Measurements from ENCODE around the gene SAMSN1.
"Not testable (repeated sequence)": the region's sequence is repeated elsewhere in the genome, so short reads cannot be mapped to it uniquely, and the experiment has no call there.

Gene SAMSN1

DNA sequence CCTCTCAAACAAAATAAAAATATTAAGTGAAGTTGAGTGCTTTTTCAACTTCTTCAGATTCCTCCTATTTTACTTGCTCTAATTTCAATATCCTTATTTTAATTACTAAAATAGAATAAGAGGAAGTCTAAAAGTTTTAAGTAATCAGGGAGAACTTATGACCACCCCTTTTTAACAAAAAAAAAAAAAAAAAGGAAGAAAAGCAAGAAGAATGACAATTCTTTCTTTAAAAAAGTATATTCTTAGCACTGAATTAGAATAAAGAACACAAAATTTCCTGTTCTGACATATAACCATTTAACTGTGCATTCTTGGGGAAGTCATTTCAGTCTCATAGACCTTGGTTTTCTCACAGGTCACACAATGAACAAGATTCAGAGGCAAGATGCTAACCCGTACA is 46.8 kb downstream of the SAMSN1 start:
- Histone ChIP-seq H3K36me3 (ENCODE audit: control insufficient read depth, insufficient read depth, low read length) (no peaks in the 10 kb centered on the region), H3K9ac (ENCODE audit: low read length) (no peak overlapping the region)

DNA sequence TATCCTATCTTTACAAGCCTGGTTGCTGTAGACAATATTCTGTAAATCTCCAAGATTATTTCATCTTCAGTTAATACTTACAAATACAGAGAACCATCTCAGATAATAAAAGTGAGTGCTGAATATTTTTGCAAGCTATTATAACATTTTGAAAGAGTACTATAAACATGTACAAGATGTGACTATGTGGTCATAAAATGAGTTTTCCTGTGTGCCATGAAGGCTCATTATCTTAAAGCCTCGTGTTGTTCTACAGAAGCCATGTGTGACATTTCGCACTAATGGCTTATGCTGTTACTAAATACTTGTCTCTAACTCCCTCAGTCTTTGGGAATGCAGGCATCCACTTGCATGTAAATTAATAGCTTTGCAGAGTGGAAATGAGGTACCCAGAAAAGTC is 48.3 kb downstream of the SAMSN1 start:
- H3K36me3 ChIP-seq (ENCODE audit: control insufficient read depth, insufficient read depth, low read length): no peaks in the 10 kb centered on the region
- no peaks in the 10 kb centered on the region for H3K4me1 ChIP-seq (ENCODE audit: control insufficient read depth, insufficient read depth, low read length)
- no peaks in the 10 kb centered on the region for H3K9me3 ChIP-seq (ENCODE audit: control insufficient read depth, insufficient read depth, low read depth, low read length)
- H3K4me3 ChIP-seq (ENCODE audit: low read depth, low read length): no peak overlapping the region
- H3K27me3 ChIP-seq (ENCODE audit: control insufficient read depth, insufficient read depth, low read length): no peaks in the 10 kb centered on the region
- H3K27ac ChIP-seq (ENCODE audit: low read depth, low read length): no peak overlapping the region
- no peak overlapping the region for H3K9ac ChIP-seq (ENCODE audit: low read length)

More for the DNA sequence above, 46.8 kb downstream of the SAMSN1 start:
- H3K27me3 ChIP-seq (ENCODE audit: control insufficient read depth, insufficient read depth, low read length): no peaks in the 10 kb centered on the region
- H3K9me3 ChIP-seq (ENCODE audit: control insufficient read depth, insufficient read depth, low read depth, low read length): no peaks in the 10 kb centered on the region
- H3K4me3 ChIP-seq (ENCODE audit: low read depth, low read length): no peak overlapping the region
- H3K27ac ChIP-seq (ENCODE audit: low read depth, low read length): no peak overlapping the region
- no peaks in the 10 kb centered on the region for H3K4me1 ChIP-seq (ENCODE audit: control insufficient read depth, insufficient read depth, low read length)

DNA sequence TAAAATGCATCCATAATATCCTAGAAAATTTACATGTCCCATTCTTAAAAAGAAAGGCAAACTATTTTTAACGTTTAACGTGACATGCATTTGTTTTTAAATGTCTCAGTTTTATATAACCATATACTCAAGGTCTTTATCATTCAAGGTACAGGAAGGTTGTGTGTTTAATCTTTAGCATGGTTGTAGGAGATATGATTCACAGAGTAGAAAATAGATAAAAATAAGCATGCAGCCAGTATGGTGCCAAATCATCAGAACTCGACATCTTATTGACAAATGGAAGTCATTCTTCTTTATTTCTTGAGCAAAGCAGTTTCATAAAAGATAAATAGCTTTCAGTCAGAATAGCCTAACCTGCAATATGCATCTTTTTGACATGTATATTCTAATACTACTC is 51.0 kb downstream of the SAMSN1 start:
- Histone ChIP-seq H3K4me1 (ENCODE audit: control insufficient read depth, insufficient read depth, low read length) (no peaks in the 10 kb centered on the region), H3K4me3 (ENCODE audit: low read depth, low read length) (no peak overlapping the region), H3K9me3 (ENCODE audit: control insufficient read depth, insufficient read depth, low read depth, low read length) (no peaks in the 10 kb centered on the region), H3K27me3 (ENCODE audit: control insufficient read depth, insufficient read depth, low read length) (no peaks in the 10 kb centered on the region), H3K9ac (ENCODE audit: low read length) (no peak overlapping the region), H3K27ac (ENCODE audit: low read depth, low read length) (no peak overlapping the region), H3K36me3 (ENCODE audit: control insufficient read depth, insufficient read depth, low read length) (no peaks in the 10 kb centered on the region)

DNA sequence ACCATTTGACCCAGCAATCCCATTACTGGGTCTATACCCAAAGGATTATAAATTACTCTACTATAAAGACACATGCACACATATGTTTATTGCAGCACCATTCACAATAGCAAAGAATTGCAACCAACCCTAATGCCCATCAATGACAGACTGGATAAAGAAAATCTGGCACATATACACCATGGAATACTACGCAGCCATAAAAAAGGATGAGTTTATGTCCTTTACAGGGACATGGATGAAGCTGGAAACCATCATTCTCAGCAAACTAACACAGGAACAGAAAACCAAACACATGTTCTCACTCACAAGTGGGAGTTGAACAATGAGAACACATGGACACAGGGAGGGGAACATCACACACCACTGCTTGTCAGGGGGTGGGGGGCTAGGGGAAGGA is 51.9 kb downstream of the SAMSN1 start:
- H3K4me1 ChIP-seq (ENCODE audit: control insufficient read depth, insufficient read depth, low read length); H3K27ac ChIP-seq (ENCODE audit: low read depth, low read length); H3K9ac ChIP-seq (ENCODE audit: low read length); H3K36me3 ChIP-seq (ENCODE audit: control insufficient read depth, insufficient read depth, low read length); H3K9me3 ChIP-seq (ENCODE audit: control insufficient read depth, insufficient read depth, low read depth, low read length); H3K27me3 ChIP-seq (ENCODE audit: control insufficient read depth, insufficient read depth, low read length); H3K4me3 ChIP-seq (ENCODE audit: low read depth, low read length): not testable (repeated sequence)

DNA sequence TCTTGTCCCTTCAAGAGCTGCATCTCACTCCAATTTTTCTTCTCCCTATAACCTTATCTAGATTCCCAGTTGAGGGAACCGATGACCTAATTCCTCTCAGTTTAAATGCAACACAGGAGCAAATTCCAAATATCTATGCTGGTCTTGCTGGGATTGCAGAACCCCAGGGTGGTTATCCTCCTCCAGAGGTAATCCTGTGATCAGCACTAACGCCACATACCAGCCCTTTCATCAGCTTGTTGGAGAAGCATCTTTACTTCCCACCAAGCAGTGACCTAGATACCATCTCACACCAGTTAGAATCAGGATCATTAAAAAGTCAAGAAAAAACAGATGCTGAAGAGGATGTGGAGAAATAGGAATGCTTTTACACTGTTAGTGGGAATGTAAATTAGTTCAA is 52.4 kb downstream of the SAMSN1 start:
- H3K27me3 ChIP-seq (ENCODE audit: control insufficient read depth, insufficient read depth, low read length): no peaks in the 10 kb centered on the region
- no peak overlapping the region for H3K4me3 ChIP-seq (ENCODE audit: low read depth, low read length)
- no peaks in the 10 kb centered on the region for H3K4me1 ChIP-seq (ENCODE audit: control insufficient read depth, insufficient read depth, low read length)
- no peaks in the 10 kb centered on the region for H3K9me3 ChIP-seq (ENCODE audit: control insufficient read depth, insufficient read depth, low read depth, low read length)
- H3K36me3 ChIP-seq (ENCODE audit: control insufficient read depth, insufficient read depth, low read length): no peaks in the 10 kb centered on the region
- H3K27ac ChIP-seq (ENCODE audit: low read depth, low read length): no peak overlapping the region
- H3K9ac ChIP-seq (ENCODE audit: low read length): no peak overlapping the region

DNA sequence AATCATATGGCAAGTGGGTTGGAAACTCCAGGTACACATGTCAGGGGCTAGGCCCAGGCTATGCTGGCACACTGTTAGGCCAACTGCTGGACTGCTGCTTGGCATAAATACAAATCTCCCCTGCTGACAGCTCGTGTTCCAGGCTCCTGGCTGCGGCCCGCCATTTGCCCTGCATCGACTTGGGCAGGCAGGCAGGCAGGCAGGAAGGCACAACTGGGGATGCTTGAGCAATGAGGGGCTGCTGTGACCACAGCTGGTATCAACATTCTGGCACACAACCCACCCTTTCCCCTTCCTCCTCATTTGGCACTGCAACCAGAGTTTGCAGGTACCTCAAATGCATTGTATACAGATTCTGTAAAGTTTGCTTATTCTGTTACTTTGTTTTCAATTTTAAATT is 53.2 kb downstream of the SAMSN1 start:
- Histone ChIP-seq H3K27ac (ENCODE audit: low read depth, low read length) (no peak overlapping the region), H3K9ac (ENCODE audit: low read length) (no peak overlapping the region), H3K9me3 (ENCODE audit: control insufficient read depth, insufficient read depth, low read depth, low read length) (no peaks in the 10 kb centered on the region)

DNA sequence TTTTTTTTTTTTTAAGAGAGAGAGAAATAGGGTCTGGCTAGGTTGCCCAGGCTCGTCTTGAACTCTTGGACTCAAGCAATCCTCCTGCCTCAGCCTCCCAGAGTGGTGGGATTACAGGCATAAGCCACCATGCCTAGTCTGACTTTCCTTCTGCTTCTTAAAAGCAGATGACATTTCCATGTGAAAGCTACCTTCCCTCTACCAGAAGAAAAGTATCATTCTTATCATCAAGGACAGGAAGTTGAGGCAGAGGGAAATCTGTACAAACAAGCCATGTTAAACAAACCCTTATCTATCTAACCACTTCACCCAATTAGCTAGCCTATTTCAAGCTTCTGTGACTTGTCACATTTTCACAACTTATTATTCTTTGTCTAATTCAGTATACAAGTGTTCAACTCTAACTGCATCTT is 54.8 kb downstream of the SAMSN1 start:
- H3K9me3 ChIP-seq (ENCODE audit: control insufficient read depth, insufficient read depth, low read depth, low read length): no peaks in the 10 kb centered on the region
- no peak overlapping the region for H3K9ac ChIP-seq (ENCODE audit: low read length)
- no peaks in the 10 kb centered on the region for H3K4me1 ChIP-seq (ENCODE audit: control insufficient read depth, insufficient read depth, low read length)
- no peak overlapping the region for H3K27ac ChIP-seq (ENCODE audit: low read depth, low read length)
- H3K36me3 ChIP-seq (ENCODE audit: control insufficient read depth, insufficient read depth, low read length): no peaks in the 10 kb centered on the region
- no peak overlapping the region for H3K4me3 ChIP-seq (ENCODE audit: low read depth, low read length)
- H3K27me3 ChIP-seq (ENCODE audit: control insufficient read depth, insufficient read depth, low read length): no peaks in the 10 kb centered on the region

More for the DNA sequence above, 53.2 kb downstream of the SAMSN1 start:
- Histone ChIP-seq H3K27me3 (ENCODE audit: control insufficient read depth, insufficient read depth, low read length) (no peaks in the 10 kb centered on the region), H3K4me3 (ENCODE audit: low read depth, low read length) (no peak overlapping the region), H3K36me3 (ENCODE audit: control insufficient read depth, insufficient read depth, low read length) (no peaks in the 10 kb centered on the region), H3K4me1 (ENCODE audit: control insufficient read depth, insufficient read depth, low read length) (no peaks in the 10 kb centered on the region)

DNA sequence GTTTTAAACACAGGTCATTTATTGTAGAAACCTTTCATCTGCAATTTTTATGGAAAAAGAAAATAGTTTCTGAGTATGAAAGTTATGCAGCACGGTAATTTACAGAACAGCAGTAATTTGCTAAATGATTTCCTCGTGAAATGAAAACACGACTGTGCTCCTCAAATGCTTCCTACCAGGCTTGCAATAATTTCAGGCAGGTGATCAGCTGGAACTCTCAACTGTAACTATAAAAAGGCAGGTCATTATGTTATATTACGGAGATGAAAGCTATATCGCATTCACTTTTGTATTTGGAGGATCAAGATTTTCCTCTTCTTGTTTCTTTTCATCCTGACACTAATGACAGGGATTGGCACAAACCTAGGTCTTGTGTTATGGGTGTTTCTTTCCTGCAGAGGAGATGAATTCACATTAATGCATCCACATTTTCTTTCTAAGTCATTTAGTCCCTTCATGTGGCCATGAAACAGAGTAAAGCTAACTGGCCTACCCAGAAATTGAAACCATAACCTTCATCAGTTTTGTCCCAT is 57.4 kb downstream of the SAMSN1 start:
- Histone ChIP-seq H3K36me3 (ENCODE audit: control insufficient read depth, insufficient read depth, low read length) (no peaks in the 10 kb centered on the region), H3K27ac (ENCODE audit: low read depth, low read length) (no peak overlapping the region), H3K9ac (ENCODE audit: low read length) (no peak overlapping the region), H3K4me1 (ENCODE audit: control insufficient read depth, insufficient read depth, low read length) (no peaks in the 10 kb centered on the region), H3K4me3 (ENCODE audit: low read depth, low read length) (no peak overlapping the region), H3K27me3 (ENCODE audit: control insufficient read depth, insufficient read depth, low read length) (no peaks in the 10 kb centered on the region), H3K9me3 (ENCODE audit: control insufficient read depth, insufficient read depth, low read depth, low read length) (no peaks in the 10 kb centered on the region)

DNA sequence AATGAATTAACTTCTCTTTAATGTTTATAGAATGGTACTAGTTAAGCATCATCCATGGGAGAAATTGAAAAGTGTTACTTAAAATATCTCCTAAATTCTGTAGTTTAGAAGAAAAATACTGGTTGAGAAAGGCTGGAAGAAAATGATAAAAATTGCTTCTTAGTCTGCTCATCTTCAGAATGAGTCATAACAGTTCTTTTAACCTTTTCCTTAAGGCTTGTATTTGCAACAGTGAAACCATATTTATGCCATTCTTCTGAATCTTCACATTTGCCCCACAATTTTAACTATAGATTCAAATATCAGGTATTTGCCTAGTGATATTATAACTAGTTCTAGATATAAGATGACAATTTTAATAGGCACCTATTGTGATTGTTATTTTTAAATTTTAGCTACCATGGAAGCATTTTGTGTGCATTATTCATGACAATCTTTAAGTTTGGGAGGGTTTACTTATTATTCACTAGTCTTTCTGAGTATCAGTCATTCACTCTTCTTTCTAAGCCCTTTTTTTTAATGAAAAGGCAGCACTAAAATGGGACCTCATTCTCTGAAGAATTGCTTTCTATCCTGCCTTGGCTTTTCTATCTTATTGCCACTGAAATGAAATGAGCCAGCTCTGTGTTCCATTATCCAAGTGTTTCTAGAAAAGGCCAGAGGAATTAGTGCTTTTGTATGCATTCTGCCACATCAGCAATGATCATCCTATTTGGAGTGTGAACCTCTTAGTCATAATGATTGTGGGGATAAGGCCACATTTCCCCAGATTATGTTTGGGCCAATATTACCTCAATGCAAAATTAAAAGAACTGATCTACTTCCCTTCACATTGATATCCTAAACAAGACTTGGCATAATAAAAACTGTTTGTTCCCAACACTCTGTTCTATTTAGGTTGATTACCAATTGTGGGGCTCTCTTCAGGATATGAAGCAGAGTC is 58.4 kb downstream of the SAMSN1 start:
- no peaks in the 10 kb centered on the region for H3K27me3 ChIP-seq (ENCODE audit: control insufficient read depth, insufficient read depth, low read length)
- no peaks in the 10 kb centered on the region for H3K9me3 ChIP-seq (ENCODE audit: control insufficient read depth, insufficient read depth, low read depth, low read length)
- H3K4me1 ChIP-seq (ENCODE audit: control insufficient read depth, insufficient read depth, low read length): no peaks in the 10 kb centered on the region
- H3K4me3 ChIP-seq (ENCODE audit: low read depth, low read length): no peak overlapping the region
- H3K36me3 ChIP-seq (ENCODE audit: control insufficient read depth, insufficient read depth, low read length): no peaks in the 10 kb centered on the region
- H3K9ac ChIP-seq (ENCODE audit: low read length): no peak overlapping the region
- no peak overlapping the region for H3K27ac ChIP-seq (ENCODE audit: low read depth, low read length)

DNA sequence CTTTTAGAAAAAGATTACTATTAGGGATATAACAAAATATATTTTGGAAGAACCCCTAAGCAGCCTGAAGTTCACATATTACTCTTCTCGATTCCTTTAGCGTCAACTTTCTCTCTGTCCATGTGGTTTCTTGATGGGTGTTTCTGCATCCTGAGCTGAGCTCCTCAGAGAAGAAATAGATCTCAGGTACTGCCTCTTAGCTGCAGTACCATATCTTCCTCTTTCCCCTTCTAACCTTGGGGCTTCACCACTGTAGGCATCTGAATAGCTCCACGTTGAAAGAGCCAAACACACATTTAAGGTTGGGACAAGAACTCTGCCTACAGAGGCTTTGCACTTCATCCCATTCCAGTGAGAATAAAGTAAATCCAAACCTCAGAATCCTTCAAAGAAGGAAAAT is 59.2 kb downstream of the SAMSN1 start:
- H3K27ac ChIP-seq (ENCODE audit: low read depth, low read length): no peak overlapping the region
- H3K27me3 ChIP-seq (ENCODE audit: control insufficient read depth, insufficient read depth, low read length): no peaks in the 10 kb centered on the region
- H3K9ac ChIP-seq (ENCODE audit: low read length): no peak overlapping the region
- H3K36me3 ChIP-seq (ENCODE audit: control insufficient read depth, insufficient read depth, low read length): no peaks in the 10 kb centered on the region
- no peaks in the 10 kb centered on the region for H3K4me1 ChIP-seq (ENCODE audit: control insufficient read depth, insufficient read depth, low read length)
- no peaks in the 10 kb centered on the region for H3K9me3 ChIP-seq (ENCODE audit: control insufficient read depth, insufficient read depth, low read depth, low read length)
- no peak overlapping the region for H3K4me3 ChIP-seq (ENCODE audit: low read depth, low read length)

DNA sequence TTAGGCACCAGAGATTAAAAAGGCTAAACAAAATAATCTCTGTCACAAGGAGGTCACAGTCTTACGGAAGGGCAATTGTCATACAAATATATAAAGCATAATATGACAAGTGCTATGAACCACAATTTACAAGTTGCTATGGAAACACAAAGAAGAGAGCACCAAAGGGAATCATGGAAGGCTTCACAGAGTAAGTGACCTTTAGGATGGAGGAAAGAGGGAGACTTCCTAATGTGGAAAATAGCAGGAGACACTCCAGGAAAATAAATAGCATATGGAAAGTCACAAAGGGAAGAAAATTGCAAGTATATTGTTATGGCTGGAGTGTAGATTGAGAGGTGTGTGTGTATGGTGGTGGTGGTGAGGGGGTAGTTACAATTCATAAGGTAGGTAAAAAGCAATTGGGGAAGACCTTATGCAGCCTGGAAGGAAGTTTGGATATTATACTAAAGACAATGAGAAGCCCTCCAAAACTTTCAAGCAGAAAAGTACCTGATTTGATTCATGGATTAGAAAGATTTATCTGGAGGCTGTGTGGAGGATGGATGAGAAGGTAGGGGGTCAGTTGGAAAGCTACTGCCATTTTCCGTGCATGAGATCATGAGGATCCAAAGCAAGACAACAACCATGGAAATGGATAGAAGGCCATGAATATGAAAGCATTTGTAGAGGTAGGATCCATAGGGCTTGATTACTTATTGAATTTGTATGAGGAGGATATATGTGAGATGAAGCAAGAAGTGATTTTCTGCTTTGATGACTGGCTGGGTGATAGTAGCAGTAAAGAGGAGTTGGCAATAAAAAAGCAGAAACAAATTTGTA is 61.7 kb downstream of the SAMSN1 start:
- Histone ChIP-seq H3K27ac (ENCODE audit: low read depth, low read length) (no peak overlapping the region), H3K4me3 (ENCODE audit: low read depth, low read length) (no peak overlapping the region)

More for the DNA sequence above, 61.7 kb downstream of the SAMSN1 start:
- H3K9ac ChIP-seq (ENCODE audit: low read length): no peak overlapping the region
- no peaks in the 10 kb centered on the region for H3K27me3 ChIP-seq (ENCODE audit: control insufficient read depth, insufficient read depth, low read length)
- no peaks in the 10 kb centered on the region for H3K36me3 ChIP-seq (ENCODE audit: control insufficient read depth, insufficient read depth, low read length)
- H3K9me3 ChIP-seq (ENCODE audit: control insufficient read depth, insufficient read depth, low read depth, low read length): no peaks in the 10 kb centered on the region
- H3K4me1 ChIP-seq (ENCODE audit: control insufficient read depth, insufficient read depth, low read length): no peaks in the 10 kb centered on the region

Measured in HUES6 (cell line).